HG02571 (cell line): ENCODE measurements around the gene KCMF1.

Source experiments
- ATAC-seq: cut with Tn5 transposase; IDR thresholded peaks from one replicate; pipeline ENCODE4 v1.9.1; 2021; ENCODE audit warnings: mild to moderate bottlenecking, moderate library complexity; ENCODE audit not compliant: unreplicated experiment

Gene KCMF1

DNA sequence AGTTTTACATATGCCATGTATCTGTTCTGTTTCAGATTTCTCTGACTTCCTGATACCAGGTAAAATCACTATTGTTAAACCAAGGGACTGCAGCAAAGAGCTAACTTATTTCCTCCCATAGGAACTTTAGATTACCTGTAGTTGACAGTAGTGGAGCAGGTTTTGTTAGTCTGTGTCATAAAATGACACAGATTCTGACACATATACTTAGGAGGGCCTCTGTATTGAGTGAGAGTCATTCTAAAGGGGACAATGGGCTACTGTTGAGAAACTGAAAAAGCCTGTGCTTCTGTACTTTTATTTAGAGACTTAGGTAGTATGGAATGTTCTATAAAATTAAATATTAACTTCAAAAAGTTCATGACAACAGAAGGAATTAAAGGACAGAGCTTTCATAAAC is 48.2 kb downstream of the KCMF1 start:
- ATAC-seq, result no peak

DNA sequence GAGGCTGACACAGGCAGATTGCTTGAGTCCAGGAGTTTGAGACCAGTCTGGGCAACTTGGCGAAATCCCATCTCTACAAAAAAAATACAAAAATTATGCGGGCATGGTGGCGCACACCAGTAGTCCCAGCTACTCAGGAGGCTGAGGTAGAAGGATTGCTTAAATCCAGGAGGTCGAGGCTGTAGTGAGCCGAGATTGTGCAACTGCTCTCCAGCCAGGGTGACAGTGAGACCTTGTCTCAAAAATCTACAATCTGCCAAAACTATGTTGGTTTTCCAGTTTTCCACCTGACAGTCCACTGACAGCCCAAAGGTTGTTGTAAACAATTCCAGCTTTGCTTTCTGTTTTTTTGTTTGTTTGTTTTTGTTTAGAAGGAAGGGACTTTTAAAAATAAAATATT is 51.3 kb downstream of the KCMF1 start:
- no peak for ATAC-seq

DNA sequence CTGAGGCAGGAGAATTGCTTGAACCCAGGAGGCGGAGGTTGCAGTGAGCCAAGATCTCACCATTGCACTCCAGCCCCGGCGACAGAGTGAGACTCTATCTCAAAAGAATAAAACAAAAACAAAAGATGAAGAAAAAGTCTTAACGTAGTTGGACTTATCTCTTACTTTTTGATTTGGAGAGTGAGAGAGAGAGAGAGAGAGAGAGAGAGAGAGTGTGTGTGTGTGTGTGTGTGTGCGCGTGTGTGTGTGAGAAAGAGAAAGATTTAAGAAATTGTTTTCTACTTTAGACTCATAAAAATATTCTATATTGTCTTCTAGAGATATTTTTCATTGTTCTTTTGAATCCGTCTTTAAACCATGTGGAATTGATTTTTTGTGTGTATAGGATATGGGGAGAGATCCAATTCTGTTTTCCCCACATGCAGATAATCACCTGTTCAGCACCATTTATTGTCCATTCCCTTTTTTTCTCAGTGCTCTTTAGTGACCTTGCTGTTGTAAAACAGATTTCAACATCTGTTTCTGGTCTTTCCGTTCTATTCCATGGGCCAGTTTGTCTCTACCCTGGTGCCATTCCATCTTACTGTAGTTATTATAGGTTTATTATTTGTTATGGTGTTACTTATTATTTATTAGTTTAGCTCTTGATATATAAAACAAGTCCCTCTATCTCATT is 53.5 kb downstream of the KCMF1 start:
- ATAC-seq, result no peak

DNA sequence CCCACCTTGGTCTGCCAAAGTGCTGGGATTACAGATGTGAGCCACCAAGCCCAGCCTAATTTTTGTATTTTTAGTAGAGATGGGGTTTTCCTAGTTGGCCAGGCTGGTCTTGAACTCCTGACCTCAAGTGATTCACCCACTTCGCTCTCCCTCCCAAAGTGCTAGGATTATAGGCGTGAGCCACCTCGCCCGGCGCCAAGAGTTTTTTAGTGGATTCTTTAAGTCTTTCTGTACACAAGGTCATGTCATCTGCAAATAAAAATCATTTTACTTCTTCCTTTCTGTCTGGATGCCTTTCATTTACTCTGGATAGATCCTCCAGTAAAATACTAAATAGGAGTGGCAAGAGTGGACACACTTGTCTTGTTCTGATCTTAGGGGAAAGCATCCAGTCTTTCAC is 61.7 kb downstream of the KCMF1 start:
- no peak for ATAC-seq

DNA sequence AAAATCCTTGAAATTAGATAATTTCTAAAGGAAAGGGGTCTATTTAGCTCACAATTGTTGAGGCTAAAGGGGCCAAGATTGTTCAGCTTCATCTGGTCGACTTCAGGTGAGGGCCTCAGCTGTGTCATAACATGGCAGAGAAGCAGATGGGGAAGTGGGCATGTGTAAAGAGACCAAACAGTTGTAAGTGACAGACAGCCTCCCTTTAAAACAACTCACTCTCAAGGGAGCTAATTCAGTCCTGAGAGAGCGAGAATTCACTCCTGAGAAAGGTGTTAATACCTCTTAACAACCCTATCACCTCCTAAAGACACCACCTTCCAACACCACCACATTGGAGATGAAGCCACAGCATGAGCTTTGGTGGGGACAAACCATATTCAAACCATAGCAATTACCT is 62.4 kb downstream of the KCMF1 start:
- ATAC-seq, result no peak

DNA sequence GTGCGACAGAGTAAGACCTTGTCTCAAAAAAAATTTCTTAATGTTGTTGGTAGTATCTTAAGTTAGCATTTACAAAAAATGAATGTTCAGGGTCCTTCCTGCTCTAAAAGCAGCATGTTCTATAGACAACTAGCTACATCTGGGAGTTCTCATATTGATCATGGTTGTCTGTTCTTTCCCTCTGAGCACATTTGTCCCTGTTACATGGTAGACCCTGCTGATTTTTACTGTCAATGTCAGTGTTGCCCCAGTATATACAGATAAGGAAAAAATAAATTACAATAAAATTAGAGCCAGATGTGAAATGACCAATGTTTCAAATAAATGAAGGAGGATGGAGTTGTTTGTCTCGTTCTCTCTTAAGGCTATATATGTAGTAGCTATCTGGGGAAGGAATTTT is 63.2 kb downstream of the KCMF1 start:
- ATAC-seq, result no peak

DNA sequence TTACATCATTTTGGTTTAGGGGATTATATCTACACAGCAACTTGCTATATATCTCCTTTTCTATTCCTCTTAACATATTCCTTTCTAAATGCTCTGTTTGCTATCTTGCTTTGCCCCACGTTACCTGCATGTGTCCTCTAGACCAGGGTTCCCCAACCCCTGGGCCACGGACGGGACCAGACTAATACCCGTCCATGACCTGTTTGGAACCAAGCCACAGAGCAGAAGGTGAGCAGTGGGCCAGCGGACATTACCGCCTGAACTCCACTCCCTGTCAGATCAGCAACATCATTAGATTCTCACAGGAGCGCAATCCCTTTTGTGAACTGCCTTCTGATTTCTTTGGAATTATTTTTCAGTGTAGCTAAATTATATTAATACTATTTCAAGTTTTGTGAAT is 66.7 kb downstream of the KCMF1 start:
- no peak for ATAC-seq

DNA sequence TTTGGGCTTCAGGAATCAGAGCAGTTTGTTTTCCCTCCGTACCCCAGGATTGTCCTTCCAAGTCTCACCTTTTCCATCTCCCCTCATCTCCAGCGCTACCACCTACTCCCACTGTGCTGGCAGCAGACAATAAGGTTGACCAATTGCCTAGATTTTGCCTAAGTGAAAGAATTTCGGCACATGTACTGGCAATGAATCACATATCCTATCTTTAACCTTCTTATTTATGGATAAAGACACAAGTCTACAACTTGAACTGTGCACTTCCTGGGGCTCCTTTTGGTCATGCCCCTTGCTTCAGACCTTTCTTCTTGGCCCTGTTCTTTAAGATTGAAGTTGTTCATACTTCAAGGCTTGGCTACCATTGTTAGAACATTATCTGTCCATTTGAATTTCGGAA is 71.4 kb downstream of the KCMF1 start:
- no peak for ATAC-seq

DNA sequence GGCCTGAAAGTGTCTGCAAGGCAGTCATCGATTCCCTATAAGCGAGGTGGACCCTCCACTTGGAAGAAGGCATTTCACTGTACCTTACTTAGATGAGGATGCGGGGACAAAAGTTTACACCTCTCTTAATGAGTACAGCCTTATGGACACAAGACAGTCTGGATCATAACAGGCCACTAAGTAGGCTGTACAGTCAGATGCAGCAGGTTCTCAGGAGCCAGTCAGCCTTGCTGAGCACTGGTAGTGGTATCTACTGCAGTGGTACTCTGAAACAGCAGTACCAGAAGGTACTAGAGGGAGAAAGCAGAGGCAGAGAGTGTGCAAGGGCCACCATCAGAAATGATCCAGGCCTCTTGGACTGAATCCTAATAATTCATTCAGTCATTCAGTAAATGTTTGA is 77.6 kb downstream of the KCMF1 start:
- ATAC-seq, result no peak

DNA sequence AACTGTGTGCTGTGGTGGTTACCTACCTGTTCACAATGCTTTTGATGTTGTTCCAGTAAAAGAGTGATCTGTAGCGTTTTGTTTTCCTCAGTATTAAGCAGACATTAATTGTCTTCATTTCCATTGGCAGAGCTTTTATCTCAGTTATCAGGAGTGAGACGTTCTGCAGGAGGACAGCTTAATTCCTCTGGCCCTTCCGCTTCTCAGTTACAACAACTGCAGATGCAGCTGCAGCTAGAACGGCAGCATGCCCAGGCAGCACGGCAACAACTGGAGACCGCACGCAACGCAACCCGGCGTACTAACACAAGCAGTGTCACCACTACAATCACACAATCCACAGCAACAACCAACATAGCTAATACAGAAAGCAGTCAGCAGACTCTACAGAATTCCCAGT is 78.3 kb downstream of the KCMF1 start:
- no peak for ATAC-seq

DNA sequence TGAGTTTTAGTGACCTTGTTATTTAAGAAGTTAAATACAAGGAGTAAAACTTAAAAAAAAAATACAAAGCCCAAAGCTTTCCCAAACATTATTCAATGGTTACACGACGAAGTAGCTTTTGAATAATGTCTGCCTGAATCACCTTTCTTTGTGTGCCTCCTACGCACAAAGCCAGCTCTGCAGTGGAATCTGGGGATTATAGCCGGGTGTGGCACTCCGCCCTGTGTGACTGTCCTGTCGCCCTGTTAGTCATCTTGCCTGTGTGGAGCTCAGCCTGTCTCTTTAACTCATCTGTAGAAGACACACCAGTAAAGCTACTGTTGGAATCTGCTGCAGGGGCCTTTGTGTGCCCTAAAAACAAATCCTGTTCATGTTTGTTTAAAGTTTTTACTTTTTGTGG is 82.8 kb downstream of the KCMF1 start:
- ATAC-seq, result no peak

DNA sequence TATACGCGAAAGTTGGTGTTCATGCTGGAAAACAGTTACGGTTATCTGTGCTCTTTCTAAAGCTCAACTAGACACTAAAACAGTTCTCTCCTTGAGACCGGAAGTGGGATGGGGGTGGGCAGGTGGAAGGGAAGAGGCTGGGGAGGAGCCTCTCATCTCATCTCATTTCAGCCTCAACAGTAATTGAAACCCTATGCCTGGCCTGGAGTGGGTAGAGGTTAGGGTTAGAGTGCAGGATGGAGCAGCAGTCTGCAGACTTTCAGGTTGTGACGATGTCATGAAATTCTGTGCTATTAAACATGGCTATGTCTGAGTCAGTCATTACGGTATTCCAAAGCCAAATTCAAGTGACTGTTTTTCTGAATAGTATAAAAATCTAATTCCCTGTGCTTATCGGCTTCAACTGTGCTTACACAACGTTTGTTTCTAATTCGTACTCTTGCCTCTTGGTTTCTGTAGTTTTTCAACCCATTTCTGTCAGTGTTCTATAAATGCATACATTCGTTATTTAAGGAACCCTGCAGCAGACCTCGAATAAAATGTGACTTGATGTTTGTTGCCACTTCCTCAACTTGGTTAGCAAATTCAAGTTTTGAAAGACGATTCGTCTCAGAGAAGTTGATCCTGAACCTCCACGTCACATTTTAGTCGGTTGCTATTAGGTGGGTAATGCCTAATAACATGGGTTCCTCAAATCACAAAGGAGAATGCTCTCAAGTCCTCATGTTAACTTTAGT is 86.4 kb downstream of the KCMF1 start:
- ATAC-seq, result no peak

DNA sequence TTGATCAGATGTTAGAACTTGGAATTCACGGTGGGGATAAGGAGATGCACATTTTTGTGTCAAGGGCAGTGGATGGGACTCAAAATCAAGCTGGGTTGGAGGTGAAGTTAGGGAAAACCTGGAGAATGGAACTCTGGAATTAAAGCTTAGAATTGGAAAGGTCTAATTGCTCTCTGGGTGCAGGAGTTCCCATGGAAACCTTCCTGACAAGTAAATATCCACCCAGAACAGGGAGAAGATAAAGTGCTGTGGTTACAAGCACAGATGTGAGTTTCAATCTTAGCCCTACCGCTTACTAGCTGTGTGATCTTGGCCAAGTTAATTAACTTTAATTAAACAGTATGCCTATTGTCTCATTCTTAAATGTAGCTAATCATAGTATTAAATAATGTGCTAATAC is 90.9 kb downstream of the KCMF1 start:
- no peak for ATAC-seq

DNA sequence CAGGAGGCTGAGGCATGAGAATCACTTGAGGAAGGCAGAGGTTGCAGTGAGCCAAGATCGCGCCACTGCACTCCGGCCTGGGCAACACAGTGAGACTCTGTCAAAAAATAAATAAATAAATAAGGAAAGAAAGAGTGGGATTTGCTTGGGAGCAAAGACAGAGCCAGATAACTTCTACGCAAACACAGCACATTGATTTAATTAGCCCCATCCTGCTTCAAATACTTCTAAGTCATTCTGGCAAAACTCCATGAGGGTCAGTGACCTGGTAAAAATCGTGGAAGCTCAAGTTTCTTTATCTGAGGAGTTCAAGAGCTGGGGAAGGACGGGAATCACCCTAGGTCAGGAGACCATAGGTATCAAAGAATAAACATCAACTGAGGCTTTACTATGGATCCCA is 91.6 kb downstream of the KCMF1 start:
- no peak for ATAC-seq

DNA sequence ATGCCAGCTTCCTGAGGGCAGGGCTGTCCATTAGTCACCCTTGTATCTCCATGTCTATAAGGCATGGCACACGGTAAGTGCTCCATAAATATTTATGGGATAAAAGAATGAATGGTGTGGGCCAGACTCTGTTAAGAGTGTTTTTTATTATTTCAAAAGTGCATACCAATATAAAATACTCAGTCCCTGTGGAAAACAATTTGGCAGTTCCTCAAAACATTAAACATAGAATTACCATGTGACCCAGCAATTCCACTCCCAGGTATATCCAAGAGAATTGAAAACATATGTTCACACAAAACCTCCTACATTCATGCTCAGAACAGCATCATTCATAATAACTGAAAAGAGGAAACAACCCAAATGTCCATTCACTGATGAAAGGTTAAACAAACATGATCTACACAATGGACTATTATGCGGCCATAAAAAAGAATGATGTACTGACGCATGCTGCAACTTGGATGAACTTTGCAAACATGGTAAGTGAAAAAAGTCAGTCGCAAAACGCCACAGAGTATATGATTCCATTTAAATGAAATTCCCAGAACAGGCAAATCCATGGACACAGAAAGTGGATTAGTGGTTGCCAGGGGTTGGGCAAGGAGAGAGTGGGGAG is 93.1 kb downstream of the KCMF1 start:
- no peak for ATAC-seq

DNA sequence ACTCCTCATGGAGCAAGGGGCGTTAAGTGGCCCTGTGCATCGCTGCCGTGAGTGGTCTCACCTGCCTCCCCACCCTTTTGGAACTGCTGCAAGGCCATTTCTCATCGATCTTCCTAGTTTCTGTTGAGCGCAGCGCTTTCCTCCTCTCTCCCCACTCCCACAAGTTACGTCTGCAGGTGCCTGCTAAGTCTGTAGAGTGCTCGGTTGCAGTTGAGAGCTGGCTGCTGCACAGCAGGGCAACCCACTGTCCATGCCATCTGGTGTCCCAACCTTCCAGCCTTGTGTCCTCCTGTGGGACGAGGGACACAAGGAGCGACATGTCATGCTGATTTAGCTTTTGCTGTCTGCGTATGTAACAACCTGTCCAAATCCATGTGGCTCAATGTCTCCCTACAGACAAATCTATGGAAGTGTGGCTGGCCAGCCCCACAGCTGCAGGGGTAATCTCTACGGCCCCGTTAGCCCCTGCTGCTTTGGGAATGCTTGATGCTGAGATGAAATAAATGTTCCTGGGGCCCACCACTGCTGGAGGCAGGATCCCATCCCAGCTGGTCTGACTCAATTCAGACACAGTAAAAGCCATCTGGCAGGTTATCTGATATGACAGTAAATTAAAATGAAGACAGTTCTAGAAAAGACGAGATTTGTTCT is 94.1 kb downstream of the KCMF1 start:
- ATAC-seq, result no peak

DNA sequence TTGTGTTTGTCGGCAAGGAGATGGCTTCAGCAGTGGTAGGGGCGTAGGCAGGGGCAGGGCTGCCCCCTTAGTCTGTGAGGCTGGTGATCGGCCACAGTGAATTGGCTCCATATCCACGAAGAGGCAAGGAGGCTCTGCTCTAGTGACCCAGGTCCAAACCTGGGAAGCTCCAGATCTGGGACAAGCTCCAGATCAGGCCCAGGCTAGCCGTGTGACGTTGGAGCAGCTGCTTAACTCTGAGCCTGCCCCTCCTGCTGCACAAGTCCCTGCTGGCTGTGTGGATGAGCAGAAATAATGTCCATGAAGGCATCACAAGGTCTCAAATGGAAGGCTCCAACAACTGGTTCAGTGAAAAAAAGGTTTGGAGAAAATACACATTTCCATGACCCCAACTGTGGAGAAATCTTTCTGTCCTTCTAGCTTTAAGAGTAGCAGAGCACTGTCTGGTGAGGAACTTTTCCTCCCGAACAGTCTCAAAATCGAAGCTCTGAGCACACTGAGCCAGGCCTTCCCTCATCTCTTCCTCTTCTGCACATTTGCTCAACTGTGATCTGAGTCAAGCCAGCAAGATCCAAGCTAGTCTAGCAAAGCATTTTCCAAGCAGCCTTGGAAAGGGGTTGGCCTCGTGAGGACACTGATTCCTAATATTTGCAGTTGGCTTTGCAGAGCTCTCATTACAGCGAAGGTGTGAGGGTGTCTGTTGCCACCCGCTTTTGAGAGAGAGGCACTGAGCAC is 95.2 kb downstream of the KCMF1 start:
- ATAC-seq, result no peak

DNA sequence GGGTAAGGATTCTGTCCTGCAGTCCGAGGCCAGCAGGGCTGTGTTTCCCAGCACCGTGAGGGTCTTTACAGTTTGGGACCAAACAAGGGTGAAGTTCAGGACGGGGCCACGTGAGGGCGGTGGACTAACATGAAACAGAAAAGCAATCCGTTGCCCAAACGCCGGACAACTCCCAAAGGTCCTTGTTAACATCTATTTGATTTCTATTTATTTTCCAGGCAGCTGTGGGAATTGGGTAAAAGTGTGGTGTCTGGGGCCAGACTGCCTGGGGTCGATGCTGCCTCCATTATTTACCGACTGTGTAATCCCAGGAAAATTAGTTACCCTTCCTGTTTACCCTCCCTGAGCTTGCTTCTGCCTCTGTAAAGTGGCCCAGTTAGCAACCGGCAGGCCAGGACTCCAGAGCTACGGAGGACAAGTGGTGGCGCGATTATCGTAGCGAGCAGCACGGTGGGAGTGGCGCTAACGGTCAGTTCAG is 96.0 kb downstream of the KCMF1 start:
- ATAC-seq, result no peak

DNA sequence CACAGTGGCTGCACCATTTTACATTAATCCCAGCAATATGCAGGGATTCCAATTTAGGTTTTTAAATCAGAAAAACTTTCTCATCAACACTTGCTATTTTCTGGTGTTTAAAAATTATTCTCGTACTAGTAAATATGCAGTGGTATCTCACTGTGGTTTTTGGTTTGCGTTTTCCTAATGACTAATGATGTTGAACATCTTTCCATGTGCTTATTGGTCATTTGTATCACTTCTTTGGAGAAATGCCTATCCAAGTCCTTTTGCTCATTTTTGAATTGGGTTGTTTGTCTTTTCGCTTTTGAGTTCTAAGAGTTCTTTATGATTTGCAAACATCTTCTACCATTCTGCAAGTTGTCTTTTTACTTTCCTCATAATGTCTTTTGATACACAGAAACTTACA is 100.1 kb downstream of the KCMF1 start:
- ATAC-seq, result no peak

DNA sequence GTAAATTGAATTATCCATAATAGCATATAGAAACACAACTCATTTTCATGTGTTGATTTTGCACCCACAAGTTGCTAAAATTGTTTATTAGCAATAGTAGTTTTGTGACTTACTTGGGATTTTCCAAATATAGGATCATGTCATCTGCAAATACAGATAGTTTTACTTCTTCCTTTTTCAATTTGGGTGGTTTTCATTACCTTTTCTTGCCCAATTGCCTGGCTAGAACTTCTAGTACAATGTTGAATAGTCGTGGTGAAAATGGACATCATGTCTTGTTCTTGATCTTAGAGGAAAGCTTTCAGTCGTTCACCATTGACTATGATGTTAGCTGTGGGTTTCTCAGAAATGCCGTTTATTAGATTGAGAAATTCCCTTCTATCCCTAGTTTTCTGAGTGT is 102.1 kb downstream of the KCMF1 start:
- no peak for ATAC-seq

DNA sequence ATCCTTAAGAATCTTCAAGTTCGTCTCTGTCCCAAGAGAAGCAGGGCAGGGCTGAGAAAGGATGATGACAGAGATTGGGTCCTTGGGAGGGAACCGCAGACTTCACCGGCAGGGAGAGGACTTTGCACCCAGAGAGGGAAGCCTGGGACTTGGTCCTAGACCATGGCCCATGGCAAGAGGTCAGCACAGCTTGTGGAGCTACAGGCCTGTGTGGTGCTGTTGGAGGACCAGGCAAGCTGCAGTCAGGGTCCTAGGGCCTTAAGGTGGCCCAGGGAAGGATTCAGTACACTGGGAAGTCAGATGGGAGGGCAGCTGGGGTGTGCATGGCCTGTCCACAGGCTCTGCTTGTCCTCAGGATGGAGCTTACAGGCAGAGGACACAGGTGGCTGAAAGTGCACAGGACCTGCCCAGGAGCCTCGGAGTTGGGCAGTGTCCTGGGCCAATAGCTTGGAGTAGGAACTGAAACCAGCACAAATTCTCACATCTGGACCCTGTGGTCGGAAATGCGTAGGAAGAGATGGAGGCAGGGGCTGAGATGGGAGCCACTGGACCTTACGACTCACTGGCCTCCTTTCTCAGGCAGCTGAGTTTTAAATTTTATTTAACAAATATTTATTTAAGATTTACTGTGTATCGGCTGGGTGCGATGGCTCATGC is 105.8 kb downstream of the KCMF1 start:
- no peak for ATAC-seq
